C4-2B (cell line): Measurements from ENCODE around the gene SLC19A3.

Experiments
- ZFX ChIP-seq: fragments of 450-650 bp; IDR thresholded peaks from 2 replicates; pipeline ENCODE4 v1.6.1; 2017
- TF ChIP-seq, protein P1 (sequence below): fragments of 450-650 bp; conservative IDR thresholded peaks from 2 replicates; pipeline ENCODE4 v1.5.1; 2017; ENCODE audit warnings: mild to moderate bottlenecking

DNA sequence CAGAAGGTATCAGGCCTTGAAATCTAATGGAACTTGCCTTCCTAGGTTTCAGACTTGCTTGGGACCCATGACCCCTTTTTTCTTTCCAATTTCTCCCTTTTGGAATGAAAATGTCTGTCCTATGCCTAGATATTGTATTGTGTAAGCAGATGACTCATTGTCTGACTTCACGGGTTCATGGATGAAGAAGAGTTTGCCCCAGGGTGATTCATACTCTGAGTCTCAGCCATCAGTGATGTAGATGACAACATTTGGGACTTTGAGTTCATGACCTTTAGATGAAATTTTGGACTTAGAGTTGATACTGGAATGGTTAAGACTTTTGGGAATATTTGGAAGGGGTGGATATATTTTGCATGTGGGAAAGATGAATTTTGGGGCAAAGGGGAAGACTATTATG lies 62.4 kb downstream of the SLC19A3 start:
- TF ChIP-seq, protein P1, sequence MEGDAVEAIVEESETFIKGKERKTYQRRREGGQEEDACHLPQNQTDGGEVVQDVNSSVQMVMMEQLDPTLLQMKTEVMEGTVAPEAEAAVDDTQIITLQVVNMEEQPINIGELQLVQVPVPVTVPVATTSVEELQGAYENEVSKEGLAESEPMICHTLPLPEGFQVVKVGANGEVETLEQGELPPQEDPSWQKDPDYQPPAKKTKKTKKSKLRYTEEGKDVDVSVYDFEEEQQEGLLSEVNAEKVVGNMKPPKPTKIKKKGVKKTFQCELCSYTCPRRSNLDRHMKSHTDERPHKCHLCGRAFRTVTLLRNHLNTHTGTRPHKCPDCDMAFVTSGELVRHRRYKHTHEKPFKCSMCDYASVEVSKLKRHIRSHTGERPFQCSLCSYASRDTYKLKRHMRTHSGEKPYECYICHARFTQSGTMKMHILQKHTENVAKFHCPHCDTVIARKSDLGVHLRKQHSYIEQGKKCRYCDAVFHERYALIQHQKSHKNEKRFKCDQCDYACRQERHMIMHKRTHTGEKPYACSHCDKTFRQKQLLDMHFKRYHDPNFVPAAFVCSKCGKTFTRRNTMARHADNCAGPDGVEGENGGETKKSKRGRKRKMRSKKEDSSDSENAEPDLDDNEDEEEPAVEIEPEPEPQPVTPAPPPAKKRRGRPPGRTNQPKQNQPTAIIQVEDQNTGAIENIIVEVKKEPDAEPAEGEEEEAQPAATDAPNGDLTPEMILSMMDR, result no peak
- no peak for TF ChIP-seq ZFX
